K562 (cell line): ENCODE measurements around the gene ADRM1. TPM values are rescaled to one million over a fixed set of nuclear protein-coding genes. Genes with fewer than 3 reads are reported as not detected.

Source experiments
- ATAC-seq: fragments of 200-7000 bp; cut with Tn5 transposase; 3 replicates; pipeline ENCODE4 v1.9.1; 2020; ENCODE audit warnings: moderate library complexity
- BruUV-seq: library from RNA; stranded (reverse); fragments of 400-500 nt; replicated peaks from 2 replicates; lab custom pipeline; 2021; lab: Mats Ljungman, UMichigan
- CTCF ChIA-PET: fragments of 300-600 bp; formaldehyde crosslinking; extraction: SDS; loops from one replicate; lab custom pipeline; 2021; ENCODE audit warnings: low intra/inter-chr PET ratio; lab: Yijun Ruan, JAX
- POLR2A ChIA-PET: fragments of 300-600, 350-650 bp; sonication (Branson Sonifier 250); formaldehyde crosslinking; extraction: SDS; loops from one replicate; lab custom pipeline; 2021; ENCODE audit warnings: antibody characterized with exemption, inconsistent platforms; lab: Yijun Ruan, JAX
- DNase-seq, 4 experiments: peaks; one replicate each; pipeline versions ENCODE4 v3.0.0 to v3.0.0-alpha.2; 2011 to 2018; ENCODE audit warnings: low spot score in 3 of 4, mixed read lengths in 3 of 4; ENCODE audit errors: extremely low read depth in 1 of 4
- FAIRE-seq: peaks from 2 replicates; lab custom pipeline; 2011; peaks lifted over from hg19 to GRCh38; lab: Jason Lieb, UNC
- H2AFZ ChIP-seq: 2 replicates; pipeline ENCODE4 v1.6.0; 2011; ENCODE audit warnings: low read depth, low read length, control low read depth, inconsistent platforms
- H3K27ac ChIP-seq: fragments of 200-600 bp; 3 replicates; pipeline ENCODE4 v1.8.0; 2011; ENCODE audit warnings: low read depth, mild to moderate bottlenecking, control low read depth, inconsistent platforms, low read length, moderate library complexity, mixed read lengths; ENCODE audit errors: extremely low read depth
- H3K27me3 ChIP-seq, 2 experiments: fragments of 300-600 bp in 1 of 2; 2 replicates in 1 of 2; 3 replicates in 1 of 2; pipeline versions ENCODE4 v1.6.0 to v1.8.0; 2011; ENCODE audit warnings: inconsistent platforms in 2 of 2, low read length in 2 of 2, mild to moderate bottlenecking in 1 of 2, mixed read lengths in 1 of 2, moderate library complexity in 1 of 2; ENCODE audit not compliant: control insufficient read depth in 2 of 2, insufficient read depth in 2 of 2
- H3K36me3 ChIP-seq: fragments of 300-600 bp; 3 replicates; pipeline ENCODE4 v1.8.0; 2011; ENCODE audit warnings: mild to moderate bottlenecking, low read length, inconsistent platforms; ENCODE audit not compliant: control insufficient read depth, insufficient read depth
- H3K4me1 ChIP-seq, 2 experiments: fragments of 200-600 bp in 1 of 2; replicated peaks in 1 of 2; 2 replicates in 1 of 2; 3 replicates in 1 of 2; pipeline versions ENCODE4 v1.5.1 to v1.8.0; 2011; ENCODE audit warnings: inconsistent platforms in 2 of 2, low read length in 2 of 2, mild to moderate bottlenecking in 1 of 2, mixed read lengths in 1 of 2, moderate library complexity in 1 of 2; ENCODE audit not compliant: control insufficient read depth in 2 of 2, insufficient read depth in 2 of 2
- H3K4me2 ChIP-seq: 2 replicates; pipeline ENCODE4 v1.6.1; 2011; ENCODE audit warnings: low read length, control low read depth, inconsistent platforms, mixed read lengths; ENCODE audit not compliant: insufficient read depth
- H3K4me3 ChIP-seq: fragments of 200-600 bp; sonication (generic), shearing (Covaris generic); 2 replicates; pipeline ENCODE4 v1.5.1; 2016; ENCODE audit warnings: control low read depth, inconsistent platforms
- H3K79me2 ChIP-seq: fragments of 200-600 bp; 3 replicates; pipeline ENCODE4 v1.8.0; 2011; ENCODE audit warnings: low read length, inconsistent platforms; ENCODE audit not compliant: control insufficient read depth, insufficient read depth
- H3K9ac ChIP-seq, 2 experiments: 2 replicates each; pipeline versions ENCODE4 v1.6.0 to v1.6.1; 2011; ENCODE audit warnings: low read depth in 2 of 2, low read length in 2 of 2, control low read depth in 1 of 2, inconsistent platforms in 1 of 2, mild to moderate bottlenecking in 1 of 2, mixed read lengths in 1 of 2; ENCODE audit not compliant: insufficient read depth in 1 of 2
- H3K9me1 ChIP-seq: one replicate; pipeline ENCODE4 v1.6.0; 2011; ENCODE audit warnings: inconsistent platforms, mild to moderate bottlenecking, low read length, moderate library complexity; ENCODE audit not compliant: control insufficient read depth, insufficient read depth
- H3K9me3 ChIP-seq: replicated peaks from 2 replicates; pipeline ENCODE4 v1.5.1; 2011; ENCODE audit warnings: low read depth, low read length, inconsistent platforms; ENCODE audit not compliant: control insufficient read depth, insufficient read depth
- H4K20me1 ChIP-seq: replicated peaks from 2 replicates; pipeline ENCODE4 v1.6.1; 2011; ENCODE audit warnings: low read length, inconsistent platforms, mixed read lengths; ENCODE audit not compliant: control insufficient read depth, insufficient read depth
- BCOR ChIP-seq: fragments of 450-650 bp; IDR thresholded peaks from 2 replicates; pipeline ENCODE4 v1.6.1; 2016
- BDP1 ChIP-seq: IDR thresholded peaks from 3 replicates; pipeline ENCODE4 v1.6.1; 2011; ENCODE audit not compliant: insufficient read length, insufficient read depth
- CAMTA2 ChIP-seq: fragments of 250-450 bp; sonication (Bioruptor Pico); conservative IDR thresholded peaks from 2 replicates; pipeline ENCODE4 v1.5.1; 2022
- CHD1 ChIP-seq: fragments of 200-600 bp; sonication (generic); IDR thresholded peaks from one replicate; pipeline ENCODE4 v1.6.1; 2012; ENCODE audit warnings: mild to moderate bottlenecking, moderate library complexity, low read length, inconsistent platforms
- E2F4 ChIP-seq: sonication (generic); formaldehyde crosslinking; IDR thresholded peaks from 2 replicates; pipeline ENCODE4 v1.8.0; 2022; ENCODE audit warnings: mild to moderate bottlenecking, low read depth, missing genetic modification reagents
- ETV6 ChIP-seq, 3 experiments: fragments of 150-350 bp in 1 of 3; sonication (generic) in 1 of 3; formaldehyde crosslinking in 1 of 3; IDR thresholded peaks; 2 replicates each; pipeline versions ENCODE4 v1.6.1 to v1.8.0; 2014 to 2022; ENCODE audit warnings: borderline replicate concordance in 2 of 3, low read depth in 2 of 3, antibody characterized with exemption in 1 of 3, low read length in 1 of 3, mild to moderate bottlenecking in 1 of 3, missing genetic modification reagents in 1 of 3
- GTF2F1 ChIP-seq: IDR thresholded peaks from 2 replicates; pipeline ENCODE4 v1.6.1; 2011; ENCODE audit warnings: low read depth, low read length, improper control_type of control experiment
- KLF6 ChIP-seq: fragments of 250-450 bp; sonication (Bioruptor Pico); IDR thresholded peaks from 2 replicates; pipeline ENCODE4 v1.4.0; 2020; ENCODE audit warnings: mild to moderate bottlenecking, moderate library complexity, borderline replicate concordance
- NFATC3 ChIP-seq: fragments of 450-650 bp; IDR thresholded peaks from 2 replicates; pipeline ENCODE4 v1.6.1; 2017; ENCODE audit warnings: mild to moderate bottlenecking
- PHB ChIP-seq: fragments of 250-450 bp; sonication (Bioruptor Pico); IDR thresholded peaks from 2 replicates; pipeline ENCODE4 v1.5.0; 2021
- SMARCE1 ChIP-seq: fragments of 450-650 bp; IDR thresholded peaks from 2 replicates; pipeline ENCODE4 v1.7.1; 2016; ENCODE audit warnings: mild to moderate bottlenecking
- ZNF133 ChIP-seq: fragments of 250-450 bp; sonication (Bioruptor Pico); IDR thresholded peaks from 2 replicates; pipeline ENCODE4 v1.4.0; 2020; ENCODE audit warnings: mild to moderate bottlenecking
- ZNF75A ChIP-seq: fragments of 450-650 bp; formaldehyde crosslinking; IDR thresholded peaks from 2 replicates; pipeline ENCODE4 v1.4.0; 2020; ENCODE audit warnings: mild to moderate bottlenecking
- WGBS: fragments of 100-300 bp; shearing (Covaris generic); methylation state at CpG from one replicate; pipeline ENCODE4 v1.1.6; 2016; ENCODE audit warnings: low coverage, mixed read lengths; ENCODE audit not compliant: insufficient coverage; ENCODE audit errors: missing lambda C conversion rate; 5-methylcytosine and 5-hydroxymethylcytosine counted together
- in situ Hi-C: fragments of 300-500 bp; cut with MboI; formaldehyde crosslinking; loops from 4 replicates; pipeline ENCODE4 v1.15.0; 2018; ENCODE audit warnings: inconsistent platforms, mixed read lengths
- intact Hi-C: fragments of 100-400 bp; cut with micrococcal nuclease; formaldehyde crosslinking; loops from 2 replicates; pipeline ENCODE4 v1.14.2; 2022
- polyA plus RNA-seq, 8 experiments: library from polyadenylated mRNA; depleted of rRNA in 4 of 8; stranded (reverse) in 5 of 8; unstranded in 3 of 8; fragments of >200 nt; fragmentation: Nextera tagmentation in 2 of 8; fragmentation: Illumina TruSeq in 1 of 8; extraction: Ambion mirVana in 2 of 8; extraction: Trizol in 1 of 8; gene quantifications; 2 replicates each; pipeline versions ENCODE4 v1.2.1 to v1.2.3, GENCODE V29; 2011 to 2014; ENCODE audit warnings: inconsistent platforms in 1 of 8, missing spikeins in 1 of 8
- total RNA-seq, 7 experiments: library from RNA; depleted of rRNA in 6 of 7; stranded (reverse); fragments of >200 nt in 6 of 7; fragmentation: Illumina TruSeq in 2 of 7; extraction: Trizol in 2 of 7; gene quantifications; 2 replicates each; pipeline versions ENCODE4 v1.2.1 to v1.2.3, GENCODE V29; 2011 to 2021; ENCODE audit warnings: low replicate concordance in 1 of 7
- TF ChIP-seq, protein P1 (sequence below): fragments of 250-450 bp; sonication (Bioruptor Pico); IDR thresholded peaks from 2 replicates; pipeline ENCODE4 v1.4.0; 2020; ENCODE audit warnings: mild to moderate bottlenecking, moderate library complexity, borderline replicate concordance
- TF ChIP-seq, protein P2 (sequence below): IDR thresholded peaks from 2 replicates; pipeline ENCODE4 v1.6.1; 2011; ENCODE audit not compliant: insufficient read length; ENCODE audit errors: extremely low read depth

Gene ADRM1
- total and polyA plus RNA-seq, 9 of the 15 experiments (the other 6 are each of a cell fraction or from before 2014, with no cell fraction given), result 5.0 to 223 (median 67.4) TPM

DNA sequence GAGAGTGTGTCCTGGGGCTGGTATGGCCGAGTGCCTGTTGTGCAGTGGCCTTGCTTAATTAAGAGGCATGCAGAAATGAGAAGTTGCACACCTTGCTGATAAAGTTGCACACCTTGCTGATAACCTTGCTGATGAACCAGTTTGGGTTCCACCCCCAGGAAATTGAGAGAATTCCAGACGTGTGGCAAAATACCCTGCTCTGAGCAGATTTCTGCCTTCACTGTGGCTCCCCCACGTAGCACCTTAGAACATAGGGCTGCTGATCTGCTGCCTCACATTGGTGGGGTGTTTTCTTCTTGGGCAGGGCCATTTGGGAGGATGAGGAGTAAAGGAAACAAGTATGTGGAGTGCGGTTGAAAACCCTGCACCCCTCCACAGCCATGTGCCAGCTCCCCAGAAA is 22.5 kb upstream of the ADRM1 start:
- H3K9me1 ChIP-seq, result no peaks in the 10 kb centered on the region
- DNase-seq (no peak), FAIRE-seq (no peak), ATAC-seq (no peak)
- H3K4me2 ChIP-seq, result no peak overlapping the region
- H3K9me3 ChIP-seq, result no peaks in the 10 kb centered on the region
- no peaks in the 10 kb centered on the region for H3K27me3 ChIP-seq
- peaks cover 41% of the 10 kb centered on the region; the same call in 2 of the 3 replicates for H3K36me3 ChIP-seq
- BruUV-seq, result no TSS peak
- no peak overlapping the region for H3K4me3 ChIP-seq
- H4K20me1 ChIP-seq, result no peaks in the 10 kb centered on the region; the same call in 1 of the 2 replicates
- intact Hi-C loops, result no loop called here
- CTCF ChIA-PET, result no interaction called here
- TF ChIP-seq BDP1, result no peak
- no peak for TF ChIP-seq NFATC3
- TF ChIP-seq ZNF75A (CRISPR knock-in tag), result no peak
- no peak for TF ChIP-seq KLF6 (CRISPR knock-in tag)
- TF ChIP-seq BCOR, result no peak
- no peak for TF ChIP-seq ZNF133
- TF ChIP-seq, protein P1, sequence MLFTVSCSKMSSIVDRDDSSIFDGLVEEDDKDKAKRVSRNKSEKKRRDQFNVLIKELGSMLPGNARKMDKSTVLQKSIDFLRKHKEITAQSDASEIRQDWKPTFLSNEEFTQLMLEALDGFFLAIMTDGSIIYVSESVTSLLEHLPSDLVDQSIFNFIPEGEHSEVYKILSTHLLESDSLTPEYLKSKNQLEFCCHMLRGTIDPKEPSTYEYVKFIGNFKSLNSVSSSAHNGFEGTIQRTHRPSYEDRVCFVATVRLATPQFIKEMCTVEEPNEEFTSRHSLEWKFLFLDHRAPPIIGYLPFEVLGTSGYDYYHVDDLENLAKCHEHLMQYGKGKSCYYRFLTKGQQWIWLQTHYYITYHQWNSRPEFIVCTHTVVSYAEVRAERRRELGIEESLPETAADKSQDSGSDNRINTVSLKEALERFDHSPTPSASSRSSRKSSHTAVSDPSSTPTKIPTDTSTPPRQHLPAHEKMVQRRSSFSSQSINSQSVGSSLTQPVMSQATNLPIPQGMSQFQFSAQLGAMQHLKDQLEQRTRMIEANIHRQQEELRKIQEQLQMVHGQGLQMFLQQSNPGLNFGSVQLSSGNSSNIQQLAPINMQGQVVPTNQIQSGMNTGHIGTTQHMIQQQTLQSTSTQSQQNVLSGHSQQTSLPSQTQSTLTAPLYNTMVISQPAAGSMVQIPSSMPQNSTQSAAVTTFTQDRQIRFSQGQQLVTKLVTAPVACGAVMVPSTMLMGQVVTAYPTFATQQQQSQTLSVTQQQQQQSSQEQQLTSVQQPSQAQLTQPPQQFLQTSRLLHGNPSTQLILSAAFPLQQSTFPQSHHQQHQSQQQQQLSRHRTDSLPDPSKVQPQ (CRISPR knock-in tag), result no peak
- TF ChIP-seq PHB, result no peak
- no peak for TF ChIP-seq ETV6 (IDR thresholded peaks at IDR 0.05; ENCODE audit: borderline replicate concordance in 1 of 2, low read depth in 2 of 2, low read length in 1 of 2)
- no peak for TF ChIP-seq ETV6 (CRISPR knock-in tag; IDR thresholded peaks at IDR 0.05; ENCODE audit: borderline replicate concordance)
- no peak for TF ChIP-seq CAMTA2 (CRISPR knock-in tag)
- TF ChIP-seq, protein P2, sequence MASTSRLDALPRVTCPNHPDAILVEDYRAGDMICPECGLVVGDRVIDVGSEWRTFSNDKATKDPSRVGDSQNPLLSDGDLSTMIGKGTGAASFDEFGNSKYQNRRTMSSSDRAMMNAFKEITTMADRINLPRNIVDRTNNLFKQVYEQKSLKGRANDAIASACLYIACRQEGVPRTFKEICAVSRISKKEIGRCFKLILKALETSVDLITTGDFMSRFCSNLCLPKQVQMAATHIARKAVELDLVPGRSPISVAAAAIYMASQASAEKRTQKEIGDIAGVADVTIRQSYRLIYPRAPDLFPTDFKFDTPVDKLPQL, result no peak
- no peak for TF ChIP-seq CHD1
- TF ChIP-seq SMARCE1, result no peak
- TF ChIP-seq E2F4 (CRISPR knock-in tag), result no peak
- no peak for TF ChIP-seq GTF2F1
- TF ChIP-seq, all 486 proteins: peak for 0
- in situ Hi-C loops, result no loop called here
- no peak overlapping the region for H3K9ac ChIP-seq
- 0 out of 5 replicates have a peak, but pooled peaks cover 0 to 3% of the 10 kb centered on the region in 2 experiments for H3K4me1 ChIP-seq
- H3K79me2 ChIP-seq, result no peaks in the 10 kb centered on the region
- no peak overlapping the region for H2AFZ ChIP-seq
- H3K27ac ChIP-seq, result no peak overlapping the region
- WGBS, result 65% methylated on average over 4 of the region's 4 CpGs
- POLR2A ChIA-PET, result no interaction called here
